ENCODE data around the gene CEP152. TPM values are rescaled to one million over a fixed set of nuclear protein-coding genes. Genes with fewer than 3 reads are reported as not detected.

The CEP152 gene
- total and polyA plus RNA-seq, 4 donors, result 0.30 to 9.7 (median 3.5) TPM

DNA sequence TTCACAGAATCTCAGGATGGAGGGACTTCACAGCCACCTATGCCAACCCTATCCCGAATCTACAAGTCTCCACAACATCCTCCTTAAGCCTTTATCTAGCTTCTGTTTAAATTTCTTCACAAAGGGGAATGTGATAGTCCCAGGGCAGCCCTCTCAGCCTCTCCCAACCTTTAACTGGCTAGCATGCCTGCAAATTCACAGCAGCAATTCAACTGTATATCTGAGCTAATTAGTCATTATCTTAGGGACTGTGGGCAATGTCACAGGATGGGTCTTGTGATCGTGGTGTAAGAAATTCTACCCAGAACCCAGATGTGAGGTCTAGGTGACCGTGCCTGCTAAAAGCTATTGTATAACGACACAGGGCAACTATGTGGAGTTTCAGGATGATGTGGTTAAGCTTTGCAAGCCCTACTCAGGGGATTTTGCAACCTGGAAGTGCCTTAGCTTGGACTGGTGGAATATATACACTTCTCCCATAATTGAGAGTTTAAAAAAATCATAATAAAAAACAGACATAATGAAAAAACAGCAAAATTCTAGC, 99.8 kb downstream of the CEP152 start:
- Histone ChIP-seq H3K9me3 (ENCODE audit: control insufficient read depth in 4 of 4, low read length in 3 of 4) (peaks cover 0 to 4% (median 0%) of the 10 kb centered on the region in 4 donors), H3K9ac (ENCODE audit: low read depth in 1 of 2, low read length in 2 of 2) (no peak overlapping the region), H3K27ac (ENCODE audit: low read depth in 1 of 2, low read length in 2 of 2) (no peak overlapping the region), H3K27me3 (ENCODE audit: control insufficient read depth in 4 of 4, insufficient read depth in 4 of 4, low read length in 3 of 4) (no peaks in the 10 kb centered on the region), H3K4me1 (ENCODE audit: control insufficient read depth in 4 of 4, insufficient read depth in 4 of 4, low read length in 3 of 4) (no peaks in the 10 kb centered on the region), H3K36me3 (ENCODE audit: control insufficient read depth in 4 of 4, insufficient read depth in 3 of 4, low read depth in 1 of 4, low read length in 3 of 4) (no peaks in the 10 kb centered on the region), H3K4me3 (ENCODE audit: low read depth in 1 of 3, low read length in 3 of 3) (no peak overlapping the region)
- no peak for DNase-seq (ENCODE audit: low spot score)
- TF ChIP-seq TAF1 (conservative IDR thresholded peaks at IDR 0.05) (no peak), NR2F2 (IDR thresholded peaks at IDR 0.05) (no peak), FOXA1 (IDR thresholded peaks at IDR 0.05) (no peak), HNF4G (IDR thresholded peaks at IDR 0.05) (no peak), SP1 (IDR thresholded peaks at IDR 0.05) (no peak), EGR1 (IDR thresholded peaks at IDR 0.05; ENCODE audit: low read depth in 2 of 2) (no peak), JUND (IDR thresholded peaks at IDR 0.05) (no peak), RXRA (IDR thresholded peaks at IDR 0.05) (no peak), RAD21 (IDR thresholded peaks at IDR 0.05) (no peak), GABPA (IDR thresholded peaks at IDR 0.05 in 1 of 2, conservative IDR thresholded peaks at IDR 0.05 in 1 of 2) (no peak), FOXA2 (IDR thresholded peaks at IDR 0.05) (no peak), HNF4A (conservative IDR thresholded peaks at IDR 0.05) (no peak)
- TF ChIP-seq, protein P1, sequence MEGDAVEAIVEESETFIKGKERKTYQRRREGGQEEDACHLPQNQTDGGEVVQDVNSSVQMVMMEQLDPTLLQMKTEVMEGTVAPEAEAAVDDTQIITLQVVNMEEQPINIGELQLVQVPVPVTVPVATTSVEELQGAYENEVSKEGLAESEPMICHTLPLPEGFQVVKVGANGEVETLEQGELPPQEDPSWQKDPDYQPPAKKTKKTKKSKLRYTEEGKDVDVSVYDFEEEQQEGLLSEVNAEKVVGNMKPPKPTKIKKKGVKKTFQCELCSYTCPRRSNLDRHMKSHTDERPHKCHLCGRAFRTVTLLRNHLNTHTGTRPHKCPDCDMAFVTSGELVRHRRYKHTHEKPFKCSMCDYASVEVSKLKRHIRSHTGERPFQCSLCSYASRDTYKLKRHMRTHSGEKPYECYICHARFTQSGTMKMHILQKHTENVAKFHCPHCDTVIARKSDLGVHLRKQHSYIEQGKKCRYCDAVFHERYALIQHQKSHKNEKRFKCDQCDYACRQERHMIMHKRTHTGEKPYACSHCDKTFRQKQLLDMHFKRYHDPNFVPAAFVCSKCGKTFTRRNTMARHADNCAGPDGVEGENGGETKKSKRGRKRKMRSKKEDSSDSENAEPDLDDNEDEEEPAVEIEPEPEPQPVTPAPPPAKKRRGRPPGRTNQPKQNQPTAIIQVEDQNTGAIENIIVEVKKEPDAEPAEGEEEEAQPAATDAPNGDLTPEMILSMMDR (IDR thresholded peaks at IDR 0.05; ENCODE audit: low read depth, low read length, missing input control), result no peak
- TF ChIP-seq, protein P2, sequence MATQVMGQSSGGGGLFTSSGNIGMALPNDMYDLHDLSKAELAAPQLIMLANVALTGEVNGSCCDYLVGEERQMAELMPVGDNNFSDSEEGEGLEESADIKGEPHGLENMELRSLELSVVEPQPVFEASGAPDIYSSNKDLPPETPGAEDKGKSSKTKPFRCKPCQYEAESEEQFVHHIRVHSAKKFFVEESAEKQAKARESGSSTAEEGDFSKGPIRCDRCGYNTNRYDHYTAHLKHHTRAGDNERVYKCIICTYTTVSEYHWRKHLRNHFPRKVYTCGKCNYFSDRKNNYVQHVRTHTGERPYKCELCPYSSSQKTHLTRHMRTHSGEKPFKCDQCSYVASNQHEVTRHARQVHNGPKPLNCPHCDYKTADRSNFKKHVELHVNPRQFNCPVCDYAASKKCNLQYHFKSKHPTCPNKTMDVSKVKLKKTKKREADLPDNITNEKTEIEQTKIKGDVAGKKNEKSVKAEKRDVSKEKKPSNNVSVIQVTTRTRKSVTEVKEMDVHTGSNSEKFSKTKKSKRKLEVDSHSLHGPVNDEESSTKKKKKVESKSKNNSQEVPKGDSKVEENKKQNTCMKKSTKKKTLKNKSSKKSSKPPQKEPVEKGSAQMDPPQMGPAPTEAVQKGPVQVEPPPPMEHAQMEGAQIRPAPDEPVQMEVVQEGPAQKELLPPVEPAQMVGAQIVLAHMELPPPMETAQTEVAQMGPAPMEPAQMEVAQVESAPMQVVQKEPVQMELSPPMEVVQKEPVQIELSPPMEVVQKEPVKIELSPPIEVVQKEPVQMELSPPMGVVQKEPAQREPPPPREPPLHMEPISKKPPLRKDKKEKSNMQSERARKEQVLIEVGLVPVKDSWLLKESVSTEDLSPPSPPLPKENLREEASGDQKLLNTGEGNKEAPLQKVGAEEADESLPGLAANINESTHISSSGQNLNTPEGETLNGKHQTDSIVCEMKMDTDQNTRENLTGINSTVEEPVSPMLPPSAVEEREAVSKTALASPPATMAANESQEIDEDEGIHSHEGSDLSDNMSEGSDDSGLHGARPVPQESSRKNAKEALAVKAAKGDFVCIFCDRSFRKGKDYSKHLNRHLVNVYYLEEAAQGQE (IDR thresholded peaks at IDR 0.05), result no peak
- TF ChIP-seq, protein P3, sequence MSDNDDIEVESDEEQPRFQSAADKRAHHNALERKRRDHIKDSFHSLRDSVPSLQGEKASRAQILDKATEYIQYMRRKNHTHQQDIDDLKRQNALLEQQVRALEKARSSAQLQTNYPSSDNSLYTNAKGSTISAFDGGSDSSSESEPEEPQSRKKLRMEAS (IDR thresholded peaks at IDR 0.05), result no peak
- 79% methylated on average over 4 of the region's 4 CpGs for WGBS

DNA sequence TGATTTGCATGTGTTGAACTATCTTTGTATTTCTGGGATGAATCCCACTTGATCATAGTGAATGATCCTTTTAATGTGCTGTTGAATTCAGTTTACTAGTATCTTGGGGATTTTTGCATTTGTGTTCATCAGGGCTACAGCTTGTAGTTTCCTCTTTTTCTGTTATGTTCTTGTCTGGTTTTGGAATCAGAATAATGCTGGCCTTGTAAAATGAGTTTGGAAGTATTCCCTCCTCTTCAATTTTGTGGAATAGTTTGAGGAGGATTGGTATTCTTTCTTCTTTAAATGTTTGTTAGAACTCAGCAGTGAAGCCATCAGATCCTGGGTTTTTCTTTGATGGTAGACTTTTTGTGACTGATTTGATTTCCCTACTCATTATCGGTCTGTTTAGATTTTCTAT, 102.2 kb downstream of the CEP152 start:
- no peaks in the 10 kb centered on the region for H3K36me3 ChIP-seq (ENCODE audit: control insufficient read depth in 4 of 4, insufficient read depth in 3 of 4, low read depth in 1 of 4, low read length in 3 of 4)
- no peak overlapping the region for H3K27ac ChIP-seq (ENCODE audit: low read depth in 1 of 2, low read length in 2 of 2)
- H3K9ac ChIP-seq (ENCODE audit: low read depth in 1 of 2, low read length in 2 of 2), result no peak overlapping the region
- H3K9me3 ChIP-seq (ENCODE audit: control insufficient read depth in 4 of 4, low read length in 3 of 4), result no peaks in the 10 kb centered on the region
- H3K27me3 ChIP-seq (ENCODE audit: control insufficient read depth in 4 of 4, insufficient read depth in 4 of 4, low read length in 3 of 4), result no peaks in the 10 kb centered on the region
- 96% methylated on average over 1 of the region's 1 CpG for WGBS
- H3K4me1 ChIP-seq (ENCODE audit: control insufficient read depth in 4 of 4, insufficient read depth in 4 of 4, low read length in 3 of 4), result no peaks in the 10 kb centered on the region
- no peak overlapping the region for H3K4me3 ChIP-seq (ENCODE audit: low read depth in 1 of 3, low read length in 3 of 3)
- no peak for TF ChIP-seq HNF4A (conservative IDR thresholded peaks at IDR 0.05)
- no peak for TF ChIP-seq JUND (IDR thresholded peaks at IDR 0.05)
- no peak for TF ChIP-seq RAD21 (IDR thresholded peaks at IDR 0.05)
- no peak for TF ChIP-seq YY1 (IDR thresholded peaks at IDR 0.05)
- no peak for TF ChIP-seq RXRA (IDR thresholded peaks at IDR 0.05)
- TF ChIP-seq TAF1 (conservative IDR thresholded peaks at IDR 0.05), result no peak
- TF ChIP-seq, protein P3 (IDR thresholded peaks at IDR 0.05), result no peak
- no peak for DNase-seq (ENCODE audit: low spot score)
